HG02763 (cell line): ENCODE measurements around the gene EOMES.

Source experiments
- ATAC-seq: cut with Tn5 transposase; IDR thresholded peaks from one replicate; pipeline ENCODE4 v1.9.1; 2021; ENCODE audit warnings: mild to moderate bottlenecking, moderate library complexity; ENCODE audit not compliant: unreplicated experiment

The EOMES gene

DNA sequence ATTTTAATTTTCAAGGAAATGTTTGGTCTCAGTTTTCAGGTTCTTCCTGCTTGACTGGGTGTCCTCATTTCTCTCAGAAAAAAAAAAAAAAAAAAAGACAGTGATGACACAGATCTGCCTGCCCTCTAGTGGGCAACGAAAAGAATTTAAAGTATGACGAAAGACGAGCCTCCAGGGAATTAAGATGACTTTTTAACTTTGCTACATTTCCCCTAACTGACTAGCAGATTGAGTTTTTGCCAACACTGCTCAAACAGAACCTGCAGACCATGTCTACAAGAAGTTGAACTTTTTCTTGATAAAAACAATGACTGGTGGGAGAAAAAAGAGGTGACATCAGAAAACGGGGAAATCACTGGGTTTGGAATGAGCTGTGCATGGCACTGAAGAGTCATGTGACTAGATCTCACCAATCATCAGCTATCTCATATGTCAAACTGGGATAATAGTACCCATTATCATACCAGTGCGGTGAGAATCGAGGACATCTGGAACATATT lies 40.8 kb downstream of the EOMES start:
- ATAC-seq = peak; percentile 58

DNA sequence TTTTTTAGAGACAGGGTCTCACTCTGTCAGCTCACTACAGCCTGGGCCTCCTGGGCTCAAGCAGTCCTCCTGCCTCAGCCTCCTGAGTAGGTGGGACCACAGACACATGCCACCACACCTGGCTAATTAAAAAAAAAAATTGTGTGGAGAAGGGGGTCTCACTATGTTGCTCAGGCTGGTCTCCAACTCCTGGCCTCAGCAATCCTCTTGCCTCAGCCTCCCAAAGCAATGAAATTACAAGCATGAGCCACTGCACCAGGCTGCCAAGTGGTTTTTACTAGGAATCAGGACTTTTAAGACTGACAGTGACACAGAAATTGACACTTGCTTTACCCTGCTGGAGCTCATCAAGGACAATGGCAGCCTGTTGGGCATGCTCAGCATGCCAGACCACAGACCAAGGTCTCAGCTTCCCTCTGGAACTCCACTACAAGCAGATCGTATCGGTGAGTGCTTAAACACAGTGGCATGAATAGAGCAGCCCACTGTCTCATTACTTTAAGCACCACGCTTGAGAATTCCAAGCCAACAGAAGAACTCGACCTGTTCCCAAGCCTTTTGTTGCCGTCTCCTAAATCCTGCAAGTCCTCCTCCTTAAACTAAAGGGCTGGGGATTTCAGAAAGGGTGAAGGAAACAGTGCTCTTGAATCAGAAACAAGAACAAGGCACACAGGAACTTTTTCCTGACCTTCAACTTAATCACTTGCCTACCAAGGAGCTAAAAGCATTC lies 41.4 kb downstream of the EOMES start:
- no peak for ATAC-seq

DNA sequence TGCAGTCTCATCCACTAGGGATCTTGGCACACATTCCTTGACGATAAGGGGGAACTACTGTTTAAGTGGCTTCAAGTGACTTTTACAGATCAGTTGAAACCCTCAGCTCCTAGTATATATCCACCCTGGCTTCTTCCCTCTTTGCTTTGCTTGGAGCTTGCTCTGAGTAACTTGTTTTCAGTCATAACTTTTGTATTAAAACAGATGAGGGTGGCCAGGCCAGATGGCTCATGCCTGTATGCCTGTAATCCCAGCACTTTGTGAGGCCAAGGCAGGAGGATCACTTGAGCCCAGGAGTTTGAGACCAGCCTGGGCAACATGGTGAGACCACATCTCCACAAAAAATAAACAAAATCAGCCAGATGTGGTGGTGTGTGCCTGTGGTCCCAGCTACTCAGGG lies 42.4 kb downstream of the EOMES start:
- no peak for ATAC-seq

DNA sequence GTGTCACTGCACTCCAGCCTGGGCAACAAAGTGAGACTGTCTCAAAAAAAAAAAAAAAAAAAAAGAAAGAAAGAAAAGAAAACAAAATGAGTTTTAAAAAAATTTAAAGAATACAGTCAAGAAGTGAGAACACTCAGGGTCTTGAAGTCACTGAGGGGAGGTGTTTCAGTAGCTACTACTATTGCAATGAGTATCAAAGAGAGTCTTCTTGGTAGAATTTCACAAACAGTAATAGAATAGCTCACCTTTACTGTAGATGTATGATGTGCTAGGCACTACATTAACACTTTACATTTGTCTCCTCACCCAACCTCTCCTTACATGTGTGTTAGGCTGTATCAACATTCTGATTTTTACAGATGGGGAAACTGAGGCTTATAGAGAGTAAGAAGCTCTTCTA lies 43.9 kb downstream of the EOMES start:
- ATAC-seq = no peak

DNA sequence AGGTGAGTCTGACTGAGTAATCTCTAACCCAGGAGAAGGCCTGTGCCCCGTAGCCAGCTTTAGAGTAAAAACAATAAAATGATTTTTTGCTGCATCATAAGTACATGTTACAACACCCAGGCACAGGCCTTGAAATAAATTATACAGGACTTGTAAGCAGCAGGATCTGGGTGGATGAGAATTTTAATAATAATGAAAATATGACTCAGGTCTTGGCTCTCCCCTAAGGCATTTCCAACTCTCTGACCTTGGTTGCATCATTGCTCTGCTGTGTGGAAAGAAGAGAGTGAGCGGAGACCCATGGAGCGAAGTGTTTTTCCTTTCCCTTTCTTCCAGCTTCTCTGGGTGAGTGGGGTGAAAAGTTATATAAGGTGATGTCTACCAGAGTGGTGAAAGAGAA lies 44.6 kb downstream of the EOMES start:
- ATAC-seq = no peak

DNA sequence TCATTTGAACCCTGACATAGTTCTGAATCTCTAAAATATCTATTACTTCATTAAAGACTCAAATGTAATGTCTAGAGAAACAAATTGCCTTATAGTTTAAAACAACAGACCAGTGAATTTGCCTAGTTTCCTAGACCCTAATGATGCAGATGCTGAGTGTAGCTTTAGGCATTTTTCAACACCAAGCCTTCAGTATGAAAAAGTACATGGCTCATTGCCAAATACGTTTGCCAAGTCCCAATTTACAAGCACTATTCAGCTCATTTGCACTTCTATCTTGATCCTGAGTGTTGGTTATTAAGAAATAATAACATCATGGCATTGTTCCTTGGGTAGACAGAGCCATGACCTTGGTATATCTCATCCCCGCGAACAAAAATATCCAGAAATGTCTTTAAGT lies 46.8 kb downstream of the EOMES start:
- no peak for ATAC-seq

DNA sequence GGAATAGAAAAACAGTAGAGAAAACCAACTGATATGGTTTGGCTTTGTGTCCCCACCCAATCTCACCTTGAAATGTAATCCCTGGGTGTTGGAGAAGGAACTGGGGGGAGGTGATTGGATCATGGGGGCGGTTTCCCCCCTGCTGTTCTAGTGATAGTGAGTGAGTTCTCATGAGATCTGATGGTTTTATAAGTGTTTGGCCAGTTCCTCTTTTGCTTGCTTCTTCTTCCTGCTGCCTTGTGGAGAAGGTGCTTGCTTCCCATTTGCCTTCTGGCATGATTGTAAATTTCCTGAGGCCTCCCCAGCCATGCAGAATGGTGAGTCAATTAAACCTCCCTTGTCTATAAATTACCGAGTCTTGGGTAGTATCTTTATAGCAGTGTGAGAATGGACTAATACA lies 48.4 kb downstream of the EOMES start:
- no peak for ATAC-seq

DNA sequence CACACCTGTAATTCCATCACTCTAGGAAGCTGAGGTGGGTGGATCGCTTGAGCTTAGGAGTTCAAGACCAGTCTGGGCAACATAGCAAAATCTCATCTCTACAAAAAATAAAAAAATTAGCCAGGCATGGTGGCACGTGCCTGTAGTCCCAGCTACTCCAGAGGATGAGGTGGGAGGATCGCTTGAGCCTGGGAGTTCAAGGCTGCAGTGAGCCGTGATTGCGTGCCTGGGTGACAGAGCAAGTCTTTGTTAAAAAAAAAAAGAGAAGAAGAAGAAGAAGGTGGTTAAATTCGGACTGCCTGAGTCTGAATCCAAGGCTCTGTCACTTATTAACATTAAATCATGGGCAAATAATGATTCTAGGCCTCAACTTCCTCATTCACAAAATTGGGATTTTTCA lies 51.0 kb downstream of the EOMES start:
- no peak for ATAC-seq

DNA sequence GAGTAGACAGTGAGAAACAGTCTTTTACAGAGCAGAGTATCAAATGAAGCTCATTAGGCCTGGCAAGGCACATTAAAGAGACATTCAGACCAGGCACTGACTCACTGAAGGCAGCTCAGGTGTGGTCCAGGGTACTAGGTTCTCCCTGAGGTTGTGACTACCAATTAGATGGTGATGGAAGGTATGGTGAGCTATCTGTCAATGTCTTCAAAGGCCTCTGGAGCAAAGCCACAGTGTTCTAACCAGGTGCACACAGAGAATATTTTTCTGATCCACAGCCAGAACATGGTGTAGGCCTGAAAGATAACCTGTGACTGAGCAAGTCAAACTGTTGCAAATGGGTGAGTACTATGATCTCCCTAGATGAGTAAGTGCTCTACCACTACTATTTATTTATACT lies 51.5 kb downstream of the EOMES start:
- no peak for ATAC-seq

DNA sequence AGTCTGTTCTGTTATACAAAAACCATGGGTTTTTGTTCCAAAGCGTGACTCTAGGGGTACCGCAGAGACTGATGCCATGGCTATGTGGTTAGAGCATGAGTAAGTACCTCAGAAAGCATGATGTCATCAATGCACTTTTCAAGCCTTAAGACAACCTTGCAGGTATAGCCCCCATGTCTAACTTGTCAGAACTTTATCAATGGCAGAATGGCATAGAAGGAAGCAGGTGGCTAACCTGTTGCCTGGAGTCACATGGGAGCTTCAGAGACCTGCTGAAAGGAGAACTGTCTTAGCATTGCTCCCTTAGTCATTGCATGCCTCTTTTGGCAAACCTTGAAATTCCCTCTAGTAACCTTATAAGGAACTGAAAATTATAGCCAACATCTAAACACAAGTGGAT lies 52.5 kb downstream of the EOMES start:
- peak; percentile 44 for ATAC-seq

DNA sequence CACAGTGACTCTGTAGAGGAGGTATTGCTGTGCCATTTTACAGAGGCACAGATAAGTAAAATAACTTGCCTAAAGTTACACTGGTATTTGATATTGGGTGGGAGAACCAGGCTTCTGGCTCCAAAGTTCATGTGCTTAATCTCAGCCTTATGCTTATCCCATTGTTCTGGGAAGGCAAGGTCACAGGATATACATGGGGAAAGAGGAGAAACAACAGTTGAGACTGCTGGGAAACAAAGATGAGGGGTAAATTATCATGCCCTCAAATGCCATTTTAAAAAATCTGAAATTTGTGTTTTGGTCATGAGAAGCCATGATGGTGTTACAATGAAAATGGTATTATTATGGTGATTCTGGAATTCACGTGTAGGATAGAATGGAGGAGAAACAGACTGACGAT lies 54.4 kb downstream of the EOMES start:
- ATAC-seq = no peak

DNA sequence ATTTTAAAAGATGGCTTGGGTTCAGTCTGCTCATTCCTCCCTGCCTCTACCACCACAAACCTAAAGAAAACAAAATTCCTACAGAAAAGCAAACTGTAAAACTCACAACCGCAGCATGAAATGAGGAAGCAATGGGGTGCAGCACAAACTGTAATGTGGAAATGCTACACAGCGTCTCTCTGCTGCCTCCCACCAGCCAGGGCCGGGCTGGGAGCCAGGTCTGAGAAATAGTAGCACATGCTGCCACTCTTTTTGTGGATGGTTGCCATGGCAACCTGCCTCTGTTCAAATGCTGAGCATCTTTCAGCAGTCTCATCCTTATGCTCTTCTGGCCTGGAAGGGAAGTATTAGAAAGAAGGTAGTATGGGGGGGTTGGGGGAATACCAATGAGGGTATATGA lies 55.4 kb downstream of the EOMES start:
- peak; percentile 33 for ATAC-seq

DNA sequence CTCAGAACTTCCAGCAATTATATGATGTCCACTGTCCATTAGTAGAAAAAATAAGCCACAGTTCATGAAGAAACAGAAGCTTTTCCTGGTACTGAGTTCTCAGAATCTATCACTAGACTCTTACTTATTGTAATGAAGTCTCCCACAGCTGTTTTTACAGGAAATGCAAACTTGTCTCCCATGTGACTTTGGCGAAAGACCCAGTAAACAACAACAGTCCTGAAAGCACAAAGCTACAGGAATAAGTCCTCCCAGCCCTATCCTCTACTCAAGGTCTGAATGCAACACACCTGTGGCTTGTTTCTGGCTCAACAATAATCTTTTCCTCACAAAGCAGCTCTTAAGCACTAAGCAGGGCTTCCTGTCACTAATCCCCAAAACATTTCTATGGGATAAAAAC lies 55.9 kb downstream of the EOMES start:
- peak; percentile 68 for ATAC-seq
